H9 (cell line): ENCODE data around the gene CYSLTR2. TPM values are rescaled to one million over a fixed set of nuclear protein-coding genes. Genes with fewer than 3 reads are reported as not detected.

ENCODE experiments used
- DNase-seq: peaks from one replicate; pipeline ENCODE4 v3.0.0-alpha.2; 2017
- H2AFZ ChIP-seq: one replicate; pipeline ENCODE4 v1.6.1; 2013; ENCODE audit warnings: mild to moderate bottlenecking, low read length, control low read depth, moderate library complexity
- H2AK5ac ChIP-seq: 2 replicates; pipeline ENCODE4 v1.6.1; 2013; ENCODE audit warnings: low read length, control low read depth, mixed read lengths; ENCODE audit not compliant: insufficient read length
- H2BK120ac ChIP-seq: one replicate; pipeline ENCODE4 v1.6.1; 2013; ENCODE audit warnings: low read depth, mild to moderate bottlenecking, low read length, control low read depth, inconsistent platforms; ENCODE audit not compliant: poor library complexity, severe bottlenecking
- H2BK12ac ChIP-seq: 2 replicates; pipeline ENCODE4 v1.6.1; 2013; ENCODE audit warnings: low read length, control low read depth, mixed read lengths, low read depth; ENCODE audit not compliant: insufficient read length
- H2BK15ac ChIP-seq: 2 replicates; pipeline ENCODE4 v1.6.1; 2013; ENCODE audit warnings: low read depth, low read length, control low read depth
- H2BK20ac ChIP-seq: one replicate; pipeline ENCODE4 v1.6.1; 2013; ENCODE audit warnings: low read depth, mild to moderate bottlenecking, low read length, control low read depth, inconsistent platforms; ENCODE audit not compliant: poor library complexity, severe bottlenecking
- H2BK5ac ChIP-seq: 2 replicates; pipeline ENCODE4 v1.6.1; 2013; ENCODE audit warnings: low read length, control low read depth, mixed read lengths; ENCODE audit not compliant: insufficient read length
- H3K14ac ChIP-seq: 2 replicates; pipeline ENCODE4 v1.6.1; 2013; ENCODE audit warnings: low read length, control low read depth; ENCODE audit not compliant: insufficient read depth
- H3K18ac ChIP-seq: 2 replicates; pipeline ENCODE4 v1.6.1; 2013; ENCODE audit warnings: low read depth, mild to moderate bottlenecking, mixed read lengths, low read length, control low read depth; ENCODE audit not compliant: insufficient read length
- H3K23ac ChIP-seq: 2 replicates; pipeline ENCODE4 v1.6.1; 2013; ENCODE audit warnings: low read length, control low read depth, mixed read lengths, low read depth; ENCODE audit not compliant: insufficient read length
- H3K23me2 ChIP-seq: 2 replicates; pipeline ENCODE4 v1.6.1; 2013; ENCODE audit warnings: low read depth, mild to moderate bottlenecking, mixed read lengths, low read length, control low read depth; ENCODE audit not compliant: insufficient read length, poor library complexity, severe bottlenecking
- H3K27ac ChIP-seq: 2 replicates; pipeline ENCODE4 v1.5.1; 2013; ENCODE audit warnings: low read length, control low read depth, mixed read lengths, low read depth; ENCODE audit not compliant: insufficient read length
- H3K27me3 ChIP-seq: 2 replicates; pipeline ENCODE4 v1.6.1; 2013; ENCODE audit warnings: low read length, control low read depth, inconsistent platforms; ENCODE audit not compliant: insufficient read depth
- H3K4ac ChIP-seq: 2 replicates; pipeline ENCODE4 v1.6.1; 2013; ENCODE audit warnings: low read depth, mild to moderate bottlenecking, control low read depth, inconsistent platforms, low read length, moderate library complexity
- H3K4me1 ChIP-seq: 2 replicates; pipeline ENCODE4 v1.6.1; 2013; ENCODE audit warnings: low read length, control low read depth, inconsistent platforms; ENCODE audit not compliant: insufficient read depth
- H3K4me2 ChIP-seq: 2 replicates; pipeline ENCODE4 v1.6.1; 2013; ENCODE audit warnings: low read length, control low read depth, mixed read lengths; ENCODE audit not compliant: insufficient read length, insufficient read depth
- H3K56ac ChIP-seq: 2 replicates; pipeline ENCODE4 v1.6.1; 2013; ENCODE audit warnings: low read depth, mild to moderate bottlenecking, mixed read lengths, low read length, control low read depth; ENCODE audit not compliant: insufficient read length
- H3K79me1 ChIP-seq: 2 replicates; pipeline ENCODE4 v1.6.1; 2013; ENCODE audit warnings: low read depth, mild to moderate bottlenecking, moderate library complexity, low read length, control low read depth, inconsistent platforms; ENCODE audit not compliant: insufficient read depth, poor library complexity, severe bottlenecking
- H3K79me2 ChIP-seq: 2 replicates; pipeline ENCODE4 v1.6.1; 2013; ENCODE audit warnings: low read length, control low read depth, inconsistent platforms; ENCODE audit not compliant: insufficient read depth
- H3K9ac ChIP-seq: 2 replicates; pipeline ENCODE4 v1.6.1; 2013; ENCODE audit warnings: low read length, control low read depth, mixed read lengths; ENCODE audit not compliant: insufficient read length; ENCODE audit errors: extremely low read depth
- H3K9me3 ChIP-seq: one replicate; pipeline ENCODE4 v1.6.1; 2013; ENCODE audit warnings: low read depth, low read length, inconsistent platforms; ENCODE audit not compliant: control insufficient read depth
- H3T11ph ChIP-seq: one replicate; pipeline ENCODE4 v1.6.1; 2013; ENCODE audit warnings: mild to moderate bottlenecking, low read length, control low read depth, inconsistent platforms
- H4K20me1 ChIP-seq: one replicate; pipeline ENCODE4 v1.6.1; 2013; ENCODE audit not compliant: control insufficient read depth, insufficient read length, insufficient read depth
- H4K5ac ChIP-seq: 2 replicates; pipeline ENCODE4 v1.6.1; 2013; ENCODE audit warnings: low read depth, mild to moderate bottlenecking, mixed read lengths, low read length, control low read depth; ENCODE audit not compliant: insufficient read length
- H4K8ac ChIP-seq: replicated peaks from 2 replicates; pipeline ENCODE4 v1.6.1; 2013; ENCODE audit warnings: low read length, control low read depth, mixed read lengths, low read depth; ENCODE audit not compliant: insufficient read length
- H4K91ac ChIP-seq: 2 replicates; pipeline ENCODE4 v1.6.1; 2013; ENCODE audit warnings: low read depth, mild to moderate bottlenecking, moderate library complexity, mixed read lengths, low read length, control low read depth; ENCODE audit not compliant: insufficient read length
- H3K27ac Mint-ChIP-seq, 3 experiments: 2 replicates in 2 of 3; 3 replicates in 1 of 3; pipeline ENCODE4 v1.8.0; 2020 to 2021; ENCODE audit warnings: mixed read lengths in 3 of 3, mild to moderate bottlenecking in 1 of 3, moderate library complexity in 1 of 3
- H3K27me3 Mint-ChIP-seq: 2 replicates; pipeline ENCODE4 v1.8.0; 2021; ENCODE audit warnings: low read depth, mild to moderate bottlenecking, moderate library complexity, mixed read lengths
- H3K36me3 Mint-ChIP-seq, 3 experiments: 2 replicates in 2 of 3; 3 replicates in 1 of 3; pipeline ENCODE4 v1.8.0; 2020 to 2021; ENCODE audit warnings: low read depth in 3 of 3, mixed read lengths in 3 of 3; ENCODE audit not compliant: insufficient read depth in 1 of 3
- H3K4me1 Mint-ChIP-seq, 2 experiments: 2 replicates each; pipeline ENCODE4 v1.8.0; 2020; ENCODE audit warnings: mixed read lengths in 2 of 2
- H3K4me3 Mint-ChIP-seq, 2 experiments: 2 replicates in 1 of 2; 3 replicates in 1 of 2; pipeline ENCODE4 v1.8.0; 2020 to 2021; ENCODE audit warnings: mild to moderate bottlenecking in 2 of 2, mixed read lengths in 2 of 2, moderate library complexity in 1 of 2
- H3K9me3 Mint-ChIP-seq, 2 experiments: 2 replicates in 1 of 2; 3 replicates in 1 of 2; pipeline ENCODE4 v1.8.0; 2020; ENCODE audit warnings: mild to moderate bottlenecking in 2 of 2, mixed read lengths in 2 of 2, moderate library complexity in 1 of 2
- CTCF ChIP-seq: fragments of 200-600 bp; sonication (generic); conservative IDR thresholded peaks from 3 replicates; pipeline ENCODE4 v1.8.0; 2021; ENCODE audit warnings: antibody characterized with exemption, mild to moderate bottlenecking
- WGBS: extraction: QIAGEN DNeasy Blood & Tissue Kit; methylation state at CpG from one replicate; pipeline ENCODE4 v1.1.7; 2013; ENCODE audit warnings: missing lambda C conversion rate, low lambda C conversion rate, mixed read lengths; ENCODE audit not compliant: insufficient read length; ENCODE audit errors: extremely low coverage; 5-methylcytosine and 5-hydroxymethylcytosine counted together
- total RNA-seq: library from RNA; stranded (reverse); gene quantifications from 2 replicates; pipeline ENCODE4 v1.2.1, GENCODE V29; 2021

The CYSLTR2 gene
- total RNA-seq, 1 experiment from 2014 or later, result not detected

- H3K4me3 Mint-ChIP-seq, result no peak overlapping the region
- DNase-seq, result no peak
- Histone ChIP-seq H4K91ac (no peak overlapping the region), H4K5ac (no peak overlapping the region), H2BK12ac (no peak overlapping the region), H3T11ph (no peak overlapping the region), H3K79me1 (no peaks in the 10 kb centered on the region), H4K8ac (no peak overlapping the region), H3K27ac (no peak overlapping the region), H4K20me1 (no peaks in the 10 kb centered on the region), H3K4me1 (no peaks in the 10 kb centered on the region), H3K9ac (no peak overlapping the region), H2BK120ac (no peak overlapping the region), H2BK15ac (no peak overlapping the region), H3K79me2 (no peaks in the 10 kb centered on the region), H2AFZ (no peak overlapping the region), H2BK20ac (no peak overlapping the region), H3K23ac (no peak overlapping the region), H3K4ac (no peak overlapping the region), H3K27me3 (no peaks in the 10 kb centered on the region), H3K4me2 (no peak overlapping the region), H3K18ac (no peak overlapping the region), H2AK5ac (no peak overlapping the region), H3K56ac (no peak overlapping the region), H2BK5ac (no peak overlapping the region), H3K14ac (no peak overlapping the region), H3K9me3 (no peaks in the 10 kb centered on the region), H3K23me2 (no peaks in the 10 kb centered on the region)
- H3K4me1 Mint-ChIP-seq, result peaks cover 0 to 15% of the 10 kb centered on the region in 2 experiments; a peak in 2 of 4 replicates
- H3K9me3 Mint-ChIP-seq, result peaks cover 0 to under 1% of the 10 kb centered on the region in 2 experiments; a peak in 1 of 5 replicates
- no peak for TF ChIP-seq CTCF
- no peak overlapping the region for H3K27ac Mint-ChIP-seq
- no CpG with 5 or more reads among the region's 9 CpGs for WGBS
- no peaks in the 10 kb centered on the region; the same call in 1 of the 2 replicates for H3K27me3 Mint-ChIP-seq
- H3K36me3 Mint-ChIP-seq, result no peaks in the 10 kb centered on the region
Observed at GRCh38 chr13:48739386-48739964, 85.7 kb downstream of the CYSLTR2 start.
